H9 (cell line): ENCODE data around the gene SDC3. TPM values are rescaled to one million over a fixed set of nuclear protein-coding genes. Genes with fewer than 3 reads are reported as not detected.

Experiments used
- DNase-seq: peaks from one replicate; pipeline ENCODE4 v3.0.0-alpha.2; 2017
- H2AFZ ChIP-seq: one replicate; pipeline ENCODE4 v1.6.1; 2013; ENCODE audit warnings: mild to moderate bottlenecking, low read length, control low read depth, moderate library complexity
- H2AK5ac ChIP-seq: 2 replicates; pipeline ENCODE4 v1.6.1; 2013; ENCODE audit warnings: low read length, control low read depth, mixed read lengths; ENCODE audit not compliant: insufficient read length
- H2BK120ac ChIP-seq: one replicate; pipeline ENCODE4 v1.6.1; 2013; ENCODE audit warnings: low read depth, mild to moderate bottlenecking, low read length, control low read depth, inconsistent platforms; ENCODE audit not compliant: poor library complexity, severe bottlenecking
- H2BK12ac ChIP-seq: 2 replicates; pipeline ENCODE4 v1.6.1; 2013; ENCODE audit warnings: low read length, control low read depth, mixed read lengths, low read depth; ENCODE audit not compliant: insufficient read length
- H2BK15ac ChIP-seq: 2 replicates; pipeline ENCODE4 v1.6.1; 2013; ENCODE audit warnings: low read depth, low read length, control low read depth
- H2BK20ac ChIP-seq: one replicate; pipeline ENCODE4 v1.6.1; 2013; ENCODE audit warnings: low read depth, mild to moderate bottlenecking, low read length, control low read depth, inconsistent platforms; ENCODE audit not compliant: poor library complexity, severe bottlenecking
- H2BK5ac ChIP-seq: 2 replicates; pipeline ENCODE4 v1.6.1; 2013; ENCODE audit warnings: low read length, control low read depth, mixed read lengths; ENCODE audit not compliant: insufficient read length
- H3K14ac ChIP-seq: 2 replicates; pipeline ENCODE4 v1.6.1; 2013; ENCODE audit warnings: low read length, control low read depth; ENCODE audit not compliant: insufficient read depth
- H3K18ac ChIP-seq: 2 replicates; pipeline ENCODE4 v1.6.1; 2013; ENCODE audit warnings: low read depth, mild to moderate bottlenecking, mixed read lengths, low read length, control low read depth; ENCODE audit not compliant: insufficient read length
- H3K23ac ChIP-seq: 2 replicates; pipeline ENCODE4 v1.6.1; 2013; ENCODE audit warnings: low read length, control low read depth, mixed read lengths, low read depth; ENCODE audit not compliant: insufficient read length
- H3K23me2 ChIP-seq: 2 replicates; pipeline ENCODE4 v1.6.1; 2013; ENCODE audit warnings: low read depth, mild to moderate bottlenecking, mixed read lengths, low read length, control low read depth; ENCODE audit not compliant: insufficient read length, poor library complexity, severe bottlenecking
- H3K27ac ChIP-seq: 2 replicates; pipeline ENCODE4 v1.5.1; 2013; ENCODE audit warnings: low read length, control low read depth, mixed read lengths, low read depth; ENCODE audit not compliant: insufficient read length
- H3K27me3 ChIP-seq: 2 replicates; pipeline ENCODE4 v1.6.1; 2013; ENCODE audit warnings: low read length, control low read depth, inconsistent platforms; ENCODE audit not compliant: insufficient read depth
- H3K4ac ChIP-seq: 2 replicates; pipeline ENCODE4 v1.6.1; 2013; ENCODE audit warnings: low read depth, mild to moderate bottlenecking, control low read depth, inconsistent platforms, low read length, moderate library complexity
- H3K4me1 ChIP-seq: 2 replicates; pipeline ENCODE4 v1.6.1; 2013; ENCODE audit warnings: low read length, control low read depth, inconsistent platforms; ENCODE audit not compliant: insufficient read depth
- H3K4me2 ChIP-seq: 2 replicates; pipeline ENCODE4 v1.6.1; 2013; ENCODE audit warnings: low read length, control low read depth, mixed read lengths; ENCODE audit not compliant: insufficient read length, insufficient read depth
- H3K56ac ChIP-seq: 2 replicates; pipeline ENCODE4 v1.6.1; 2013; ENCODE audit warnings: low read depth, mild to moderate bottlenecking, mixed read lengths, low read length, control low read depth; ENCODE audit not compliant: insufficient read length
- H3K79me1 ChIP-seq: 2 replicates; pipeline ENCODE4 v1.6.1; 2013; ENCODE audit warnings: low read depth, mild to moderate bottlenecking, moderate library complexity, low read length, control low read depth, inconsistent platforms; ENCODE audit not compliant: insufficient read depth, poor library complexity, severe bottlenecking
- H3K79me2 ChIP-seq: 2 replicates; pipeline ENCODE4 v1.6.1; 2013; ENCODE audit warnings: low read length, control low read depth, inconsistent platforms; ENCODE audit not compliant: insufficient read depth
- H3K9ac ChIP-seq: 2 replicates; pipeline ENCODE4 v1.6.1; 2013; ENCODE audit warnings: low read length, control low read depth, mixed read lengths; ENCODE audit not compliant: insufficient read length; ENCODE audit errors: extremely low read depth
- H3K9me3 ChIP-seq: one replicate; pipeline ENCODE4 v1.6.1; 2013; ENCODE audit warnings: low read depth, low read length, inconsistent platforms; ENCODE audit not compliant: control insufficient read depth
- H3T11ph ChIP-seq: one replicate; pipeline ENCODE4 v1.6.1; 2013; ENCODE audit warnings: mild to moderate bottlenecking, low read length, control low read depth, inconsistent platforms
- H4K20me1 ChIP-seq: one replicate; pipeline ENCODE4 v1.6.1; 2013; ENCODE audit not compliant: control insufficient read depth, insufficient read length, insufficient read depth
- H4K5ac ChIP-seq: 2 replicates; pipeline ENCODE4 v1.6.1; 2013; ENCODE audit warnings: low read depth, mild to moderate bottlenecking, mixed read lengths, low read length, control low read depth; ENCODE audit not compliant: insufficient read length
- H4K8ac ChIP-seq: replicated peaks from 2 replicates; pipeline ENCODE4 v1.6.1; 2013; ENCODE audit warnings: low read length, control low read depth, mixed read lengths, low read depth; ENCODE audit not compliant: insufficient read length
- H4K91ac ChIP-seq: 2 replicates; pipeline ENCODE4 v1.6.1; 2013; ENCODE audit warnings: low read depth, mild to moderate bottlenecking, moderate library complexity, mixed read lengths, low read length, control low read depth; ENCODE audit not compliant: insufficient read length
- H3K27ac Mint-ChIP-seq, 3 experiments: 2 replicates in 2 of 3; 3 replicates in 1 of 3; pipeline ENCODE4 v1.8.0; 2020 to 2021; ENCODE audit warnings: mixed read lengths in 3 of 3, mild to moderate bottlenecking in 1 of 3, moderate library complexity in 1 of 3
- H3K27me3 Mint-ChIP-seq: 2 replicates; pipeline ENCODE4 v1.8.0; 2021; ENCODE audit warnings: low read depth, mild to moderate bottlenecking, moderate library complexity, mixed read lengths
- H3K36me3 Mint-ChIP-seq, 3 experiments: 2 replicates in 2 of 3; 3 replicates in 1 of 3; pipeline ENCODE4 v1.8.0; 2020 to 2021; ENCODE audit warnings: low read depth in 3 of 3, mixed read lengths in 3 of 3; ENCODE audit not compliant: insufficient read depth in 1 of 3
- H3K4me1 Mint-ChIP-seq, 2 experiments: 2 replicates each; pipeline ENCODE4 v1.8.0; 2020; ENCODE audit warnings: mixed read lengths in 2 of 2
- H3K4me3 Mint-ChIP-seq, 2 experiments: 2 replicates in 1 of 2; 3 replicates in 1 of 2; pipeline ENCODE4 v1.8.0; 2020 to 2021; ENCODE audit warnings: mild to moderate bottlenecking in 2 of 2, mixed read lengths in 2 of 2, moderate library complexity in 1 of 2
- H3K9me3 Mint-ChIP-seq, 2 experiments: 2 replicates in 1 of 2; 3 replicates in 1 of 2; pipeline ENCODE4 v1.8.0; 2020; ENCODE audit warnings: mild to moderate bottlenecking in 2 of 2, mixed read lengths in 2 of 2, moderate library complexity in 1 of 2
- CTCF ChIP-seq: fragments of 200-600 bp; sonication (generic); conservative IDR thresholded peaks from 3 replicates; pipeline ENCODE4 v1.8.0; 2021; ENCODE audit warnings: antibody characterized with exemption, mild to moderate bottlenecking
- total RNA-seq: library from RNA; stranded (reverse); gene quantifications from 2 replicates; pipeline ENCODE4 v1.2.1, GENCODE V29; 2021

The SDC3 gene
- total RNA-seq, 1 experiment from 2014 or later: 25.9 TPM

- H3K56ac ChIP-seq: no peak overlapping the region
- H2BK120ac ChIP-seq: no peak overlapping the region
- TF ChIP-seq CTCF: no peak
- no peaks in the 10 kb centered on the region for H3K79me2 ChIP-seq
- H2AFZ ChIP-seq: no peak overlapping the region
- Mint-ChIP-seq H3K27ac (no peak overlapping the region), H3K27me3 (no peaks in the 10 kb centered on the region), H3K4me3 (no peak overlapping the region), H3K4me1 (no peaks in the 10 kb centered on the region), H3K36me3 (peaks cover 55 to 88% (median 86%) of the 10 kb centered on the region in 3 experiments; a peak in 6 of 7 replicates), H3K9me3 (no peaks in the 10 kb centered on the region)
- H3K4me2 ChIP-seq: no peak overlapping the region
- no peak overlapping the region for H3K23ac ChIP-seq
- no peak overlapping the region for H3T11ph ChIP-seq
- H3K18ac ChIP-seq: no peak overlapping the region
- H4K91ac ChIP-seq: no peak overlapping the region
- no peak overlapping the region for H2BK5ac ChIP-seq
- H3K14ac ChIP-seq: no peak overlapping the region
- no peak overlapping the region for H4K8ac ChIP-seq
- H3K27me3 ChIP-seq: no peaks in the 10 kb centered on the region
- no peaks in the 10 kb centered on the region for H4K20me1 ChIP-seq
- H3K9me3 ChIP-seq: no peaks in the 10 kb centered on the region
- no peaks in the 10 kb centered on the region for H3K23me2 ChIP-seq
- DNase-seq: no peak
- H4K5ac ChIP-seq: no peak overlapping the region
- H3K27ac ChIP-seq: no peak overlapping the region
- no peak overlapping the region for H2BK12ac ChIP-seq
- no peak overlapping the region for H2BK15ac ChIP-seq
- H3K9ac ChIP-seq: no peak overlapping the region
- peaks cover 7% of the 10 kb centered on the region for H3K79me1 ChIP-seq
- H3K4me1 ChIP-seq: no peaks in the 10 kb centered on the region
- H2AK5ac ChIP-seq: no peak overlapping the region
- H2BK20ac ChIP-seq: no peak overlapping the region
- H3K4ac ChIP-seq: no peak overlapping the region
Observed at GRCh38 chr1:30947212-30947611, 38.7 kb upstream of the SDC3 start.
